Upper lobe of left lung (tissue), 6 donors: Measurements from ENCODE around the gene SCAF11. TPM values are rescaled to one million over a fixed set of nuclear protein-coding genes. Genes with fewer than 3 reads are reported as not detected.

Experiments
- ATAC-seq, 2 donors: fragments of 200-7000 bp; cut with Tn5 transposase; one replicate each; pipeline ENCODE4 v1.9.1; 2022; ENCODE audit warnings: mild to moderate bottlenecking in 2 of 2, moderate library complexity in 2 of 2; ENCODE audit not compliant: low FRiP score in 2 of 2
- DNase-seq, 2 donors: peaks; one replicate each; pipeline ENCODE4 v3.0.0-alpha.2; 2019 to 2020
- H3K27ac ChIP-seq, 4 donors: fragments of 200-600 bp; sonication (generic); one replicate each; pipeline ENCODE4 v1.5.1; 2016 to 2019
- H3K27me3 ChIP-seq, 4 donors: fragments of 200-600 bp; sonication (generic); one replicate each; pipeline ENCODE4 v1.5.1; 2017 to 2019
- H3K36me3 ChIP-seq, 4 donors: fragments of 200-600 bp; sonication (generic); one replicate each; pipeline ENCODE4 v1.5.1; 2016 to 2019
- H3K4me1 ChIP-seq, 4 donors: fragments of 200-600 bp; sonication (generic); one replicate each; pipeline ENCODE4 v1.5.1; 2018 to 2019
- H3K4me3 ChIP-seq, 4 donors: fragments of 200-600 bp; sonication (generic); one replicate each; pipeline ENCODE4 v1.5.1; 2017 to 2019; ENCODE audit warnings: mild to moderate bottlenecking in 2 of 4, moderate library complexity in 1 of 4
- H3K9me3 ChIP-seq, 4 donors: fragments of 200-600 bp; sonication (generic); one replicate each; pipeline ENCODE4 v1.5.1; 2018 to 2019
- CTCF ChIP-seq, 6 experiments: fragments of 450-650 bp in 4 of 6; fragments of 200-600 bp in 2 of 6; sonication (generic) in 2 of 6; IDR thresholded peaks; one replicate each; pipeline ENCODE4 v1.5.1; 2016 to 2019; ENCODE audit warnings: antibody characterized with exemption in 6 of 6
- EP300 ChIP-seq, 4 donors: sonication (generic); formaldehyde crosslinking; IDR thresholded peaks; one replicate each; pipeline ENCODE4 v1.5.1; 2017; ENCODE audit warnings: antibody characterized with exemption in 4 of 4, control low read depth in 2 of 4
- POLR2A ChIP-seq, 4 donors: fragments of 450-650 bp; IDR thresholded peaks; one replicate each; pipeline ENCODE4 v1.5.1; 2016 to 2017; ENCODE audit warnings: antibody characterized with exemption in 4 of 4, mild to moderate bottlenecking in 2 of 4
- POLR2AphosphoS5 ChIP-seq, 2 donors: sonication (generic); formaldehyde crosslinking; IDR thresholded peaks; one replicate each; pipeline ENCODE4 v1.5.1; 2017; ENCODE audit warnings: antibody characterized with exemption in 2 of 2
- WGBS, 2 donors: methylation state at CpG; one replicate each; pipeline ENCODE4 v1.1.5; 2017 to 2018; 5-methylcytosine and 5-hydroxymethylcytosine counted together
- total RNA-seq, 6 donors: library from RNA; depleted of rRNA in 4 of 6; stranded (reverse); fragments of >200 nt in 4 of 6; gene quantifications; one replicate each; pipeline versions ENCODE4 v1.1.0 to v1.2.1, GENCODE V29; 2016 to 2021
- donor health status: DM: no; HTN: no; CAD: no; lungs with moderate emphysema.
- donor health status: DM: no; HTN: yes; CAD: no; lungs with severe emphysema.

Gene SCAF11
- total RNA-seq, 6 donors from 2014 or later: 98.5 to 264 (median 109) TPM

DNA sequence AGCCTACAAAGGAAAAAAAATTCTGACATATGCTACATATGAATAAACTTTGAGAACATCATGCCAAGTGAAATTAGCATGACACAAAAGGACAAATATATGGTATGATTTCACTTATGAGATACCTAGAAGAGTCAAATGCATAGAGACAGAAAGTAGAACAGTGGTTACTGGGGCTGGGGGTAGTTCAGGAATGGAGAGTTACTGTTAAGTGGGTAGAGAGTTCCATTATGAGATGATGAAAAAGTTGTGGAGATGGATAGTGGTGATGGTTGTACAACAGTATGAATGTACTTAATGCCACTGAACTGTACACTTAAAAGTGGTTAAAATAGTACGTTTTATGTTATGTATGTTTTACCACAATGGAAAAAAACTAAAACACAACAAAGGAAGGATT is 92.3 kb downstream of the SCAF11 start:
- Histone ChIP-seq H3K36me3 (peaks cover 11 to 48% (median 15%) of the 10 kb centered on the region in 4 donors), H3K4me3 (no peak overlapping the region), H3K27me3 (no peaks in the 10 kb centered on the region), H3K9me3 (no peaks in the 10 kb centered on the region), H3K4me1 (no peaks in the 10 kb centered on the region), H3K27ac (no peak overlapping the region)
- WGBS, 2 donors: 95 to 96% methylated on average over 1 of the region's 1 CpG
- DNase-seq: no peak
- no peak for TF ChIP-seq POLR2AphosphoS5 (IDR thresholded peaks at IDR 0.05)
- no peak for TF ChIP-seq EP300 (IDR thresholded peaks at IDR 0.05)
- no peak for TF ChIP-seq CTCF (IDR thresholded peaks at IDR 0.05)
- no peak for TF ChIP-seq POLR2A (IDR thresholded peaks at IDR 0.05)
- no peak for ATAC-seq

DNA sequence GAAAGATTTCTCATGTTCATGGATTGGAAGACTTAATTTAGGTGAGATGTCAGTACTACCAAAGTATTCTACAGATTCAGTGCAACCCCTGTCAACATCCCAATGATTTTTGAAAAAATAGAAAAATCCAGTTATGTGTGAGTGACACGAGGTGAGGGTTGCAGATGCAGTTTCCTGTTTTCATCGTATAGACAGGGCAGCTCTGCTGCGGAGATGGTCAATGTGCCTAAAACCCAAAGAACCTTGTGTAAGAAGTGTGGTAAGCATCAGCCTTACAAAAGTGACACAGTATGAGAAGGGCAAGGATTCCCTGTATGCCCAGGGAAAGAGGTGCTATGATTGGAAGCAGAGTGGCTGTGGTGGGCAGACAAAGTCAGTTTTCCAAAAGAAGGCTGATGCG is 94.4 kb downstream of the SCAF11 start:
- no peaks in the 10 kb centered on the region for H3K27me3 ChIP-seq
- no peak for ATAC-seq
- H3K4me3 ChIP-seq: no peak overlapping the region
- no peak overlapping the region for H3K27ac ChIP-seq
- no peak for DNase-seq
- H3K36me3 ChIP-seq: peaks cover 12 to 64% (median 23%) of the 10 kb centered on the region in 4 donors
- H3K9me3 ChIP-seq: no peaks in the 10 kb centered on the region
- WGBS, 2 donors: 91 to 97% methylated on average over 4 of the region's 4 CpGs
- TF ChIP-seq POLR2AphosphoS5 (IDR thresholded peaks at IDR 0.05): no peak
- no peak for TF ChIP-seq CTCF (IDR thresholded peaks at IDR 0.05)
- TF ChIP-seq POLR2A (IDR thresholded peaks at IDR 0.05): no peak
- H3K4me1 ChIP-seq: no peaks in the 10 kb centered on the region

DNA sequence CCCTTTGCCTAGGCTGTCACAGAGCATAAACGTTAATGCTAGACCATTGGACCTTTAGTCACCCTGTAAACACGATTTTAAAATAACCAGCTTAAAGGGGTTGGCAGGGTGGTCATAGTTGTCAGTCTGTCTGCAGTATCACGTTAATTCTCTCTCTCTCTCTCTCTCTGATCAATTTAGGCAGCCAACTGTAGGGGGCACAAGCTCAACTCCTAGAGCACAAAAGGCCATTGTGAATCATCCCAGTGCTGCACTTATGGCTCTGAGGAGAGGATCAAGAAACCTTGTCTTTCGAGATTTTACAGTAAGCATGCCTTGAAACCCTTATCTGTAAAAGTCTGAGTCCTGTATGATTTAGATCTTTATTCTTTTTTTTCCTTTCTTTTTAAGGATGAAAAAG is 97.1 kb downstream of the SCAF11 start:
- no peaks in the 10 kb centered on the region for H3K9me3 ChIP-seq
- ATAC-seq (no peak), DNase-seq (no peak)
- H3K4me3 ChIP-seq: no peak overlapping the region
- no peaks in the 10 kb centered on the region for H3K4me1 ChIP-seq
- H3K36me3 ChIP-seq: peaks cover 12 to 56% (median 21%) of the 10 kb centered on the region in 4 donors
- TF ChIP-seq CTCF (IDR thresholded peaks at IDR 0.05) (no peak), POLR2AphosphoS5 (IDR thresholded peaks at IDR 0.05) (no peak), EP300 (IDR thresholded peaks at IDR 0.05) (no peak), POLR2A (IDR thresholded peaks at IDR 0.05) (no peak)
- no peak overlapping the region for H3K27ac ChIP-seq
- no peaks in the 10 kb centered on the region for H3K27me3 ChIP-seq
- WGBS, 2 donors: 75 to 84% methylated on average over 4 of the region's 4 CpGs

DNA sequence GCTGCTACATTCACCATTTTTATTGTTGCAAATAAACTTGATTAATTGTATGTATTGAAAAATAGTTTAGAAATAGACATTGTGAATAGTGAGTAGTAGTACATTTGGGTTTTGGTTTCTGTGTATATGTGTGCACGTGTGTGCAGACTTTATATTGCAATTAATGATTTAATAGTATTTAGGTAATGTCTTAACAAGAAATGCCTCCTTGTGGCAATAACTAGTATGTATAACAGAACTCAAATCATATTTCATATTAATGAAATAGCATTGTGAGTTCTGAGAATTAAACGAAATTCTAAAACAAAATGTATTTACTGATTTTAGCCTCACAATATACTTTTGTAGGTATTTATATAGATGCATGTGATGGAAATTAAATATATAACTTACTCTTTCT is 100.1 kb downstream of the SCAF11 start:
- Histone ChIP-seq H3K27ac (no peak overlapping the region), H3K4me3 (no peak overlapping the region), H3K9me3 (no peaks in the 10 kb centered on the region), H3K27me3 (no peaks in the 10 kb centered on the region), H3K4me1 (no peaks in the 10 kb centered on the region), H3K36me3 (peaks cover 10 to 52% (median 24%) of the 10 kb centered on the region in 4 donors)
- 91 to 92% methylated on average over 2 of the region's 2 CpGs for WGBS, 2 donors
- DNase-seq: no peak
- no peak for TF ChIP-seq EP300 (IDR thresholded peaks at IDR 0.05)
- TF ChIP-seq POLR2A (IDR thresholded peaks at IDR 0.05): no peak
- no peak for TF ChIP-seq POLR2AphosphoS5 (IDR thresholded peaks at IDR 0.05)
- no peak for TF ChIP-seq CTCF (IDR thresholded peaks at IDR 0.05)
- no peak for ATAC-seq

DNA sequence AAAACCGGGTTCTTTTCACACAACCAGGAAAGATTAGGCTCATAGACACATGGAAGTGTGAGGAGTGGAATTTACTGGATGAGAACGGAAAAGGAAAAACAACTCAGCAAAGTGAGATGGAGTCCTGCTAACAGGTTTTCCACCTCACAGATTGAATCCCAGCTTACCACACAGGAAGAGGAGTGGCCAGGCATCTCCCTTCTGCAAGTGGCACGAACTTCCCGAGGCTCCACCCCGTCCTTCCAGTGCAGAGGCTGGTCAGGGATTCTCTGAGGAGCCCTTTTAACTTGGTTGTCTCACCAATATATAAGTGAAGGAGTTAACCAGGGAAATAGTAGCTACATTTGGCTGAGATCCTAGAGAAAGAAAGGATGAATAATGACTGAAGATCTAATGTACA is 102.8 kb downstream of the SCAF11 start:
- Histone ChIP-seq H3K9me3 (no peaks in the 10 kb centered on the region), H3K4me1 (no peaks in the 10 kb centered on the region), H3K36me3 (peaks cover 0 to 27% (median 14%) of the 10 kb centered on the region in 4 donors), H3K27me3 (no peaks in the 10 kb centered on the region), H3K4me3 (no peak overlapping the region), H3K27ac (no peak overlapping the region)
- no peak for TF ChIP-seq CTCF (IDR thresholded peaks at IDR 0.05)
- 83 to 88% methylated on average over 5 of the region's 5 CpGs for WGBS, 2 donors
- no peak for ATAC-seq
- no peak for DNase-seq
